Uterus (tissue), 4 donors: Measurements from ENCODE around the gene MAP4K1. TPM values are rescaled to one million over a fixed set of nuclear protein-coding genes. Genes with fewer than 3 reads are reported as not detected.

Source experiments
- DNase-seq, 2 donors: peaks; one replicate each; pipeline ENCODE4 v3.0.0-alpha.2; 2019 to 2020
- H3K27ac ChIP-seq, 2 donors: fragments of 200-600 bp; sonication (generic); 1 replicate in 1 of 2; 2 replicates in 1 of 2; pipeline ENCODE4 v1.5.1; 2016 to 2018
- H3K27me3 ChIP-seq, 2 donors: fragments of 200-600 bp; sonication (generic); one replicate each; pipeline ENCODE4 v1.5.1; 2018 to 2019; ENCODE audit warnings: control low read depth in 1 of 2
- H3K36me3 ChIP-seq, 2 donors: fragments of 200-600 bp; sonication (generic); one replicate each; pipeline ENCODE4 v1.5.1; 2019; ENCODE audit warnings: control low read depth in 1 of 2
- H3K4me1 ChIP-seq, 2 donors: fragments of 200-600 bp; sonication (generic); one replicate each; pipeline ENCODE4 v1.5.1; 2018 to 2019; ENCODE audit warnings: control low read depth in 1 of 2
- H3K4me3 ChIP-seq, 2 donors: fragments of 200-600 bp; sonication (generic); 1 replicate in 1 of 2; 2 replicates in 1 of 2; pipeline ENCODE4 v1.5.1; 2018 to 2019; ENCODE audit warnings: mild to moderate bottlenecking in 1 of 2
- H3K9me3 ChIP-seq, 2 donors: fragments of 200-600 bp; sonication (generic); one replicate each; pipeline ENCODE4 v1.5.1; 2019; ENCODE audit warnings: control low read depth in 1 of 2
- CTCF ChIP-seq, 4 experiments: fragments of 200-600 bp in 2 of 4; fragments of 450-650 bp in 2 of 4; sonication (generic) in 2 of 4; IDR thresholded peaks; one replicate each; pipeline ENCODE4 v1.5.1; 2016 to 2019; ENCODE audit warnings: antibody characterized with exemption in 4 of 4, mild to moderate bottlenecking in 2 of 4, moderate library complexity in 1 of 4
- POLR2A ChIP-seq, 2 donors: fragments of 450-650 bp; IDR thresholded peaks; one replicate each; pipeline ENCODE4 v1.6.1; 2016; ENCODE audit warnings: antibody characterized with exemption in 2 of 2, mild to moderate bottlenecking in 1 of 2, moderate library complexity in 1 of 2
- intact Hi-C: fragments of 100-400 bp; cut with DNase I; formaldehyde crosslinking; loops from one replicate; pipeline ENCODE4 v1.15.1; 2023; ENCODE audit warnings: low total_unique reads
- total RNA-seq, 4 donors: library from RNA; depleted of rRNA in 3 of 4; stranded (reverse); fragments of >200 nt in 3 of 4; gene quantifications; one replicate each; pipeline versions ENCODE4 v1.1.0 to v1.2.4, GENCODE V29; 2014 to 2023
- donor health status: DM: yes; HTN: yes; CAD: no.

MAP4K1 gene
- total RNA-seq, 4 donors from 2014 or later = 0.55 to 4.5 (median 3.6) TPM; not detected in 1

DNA sequence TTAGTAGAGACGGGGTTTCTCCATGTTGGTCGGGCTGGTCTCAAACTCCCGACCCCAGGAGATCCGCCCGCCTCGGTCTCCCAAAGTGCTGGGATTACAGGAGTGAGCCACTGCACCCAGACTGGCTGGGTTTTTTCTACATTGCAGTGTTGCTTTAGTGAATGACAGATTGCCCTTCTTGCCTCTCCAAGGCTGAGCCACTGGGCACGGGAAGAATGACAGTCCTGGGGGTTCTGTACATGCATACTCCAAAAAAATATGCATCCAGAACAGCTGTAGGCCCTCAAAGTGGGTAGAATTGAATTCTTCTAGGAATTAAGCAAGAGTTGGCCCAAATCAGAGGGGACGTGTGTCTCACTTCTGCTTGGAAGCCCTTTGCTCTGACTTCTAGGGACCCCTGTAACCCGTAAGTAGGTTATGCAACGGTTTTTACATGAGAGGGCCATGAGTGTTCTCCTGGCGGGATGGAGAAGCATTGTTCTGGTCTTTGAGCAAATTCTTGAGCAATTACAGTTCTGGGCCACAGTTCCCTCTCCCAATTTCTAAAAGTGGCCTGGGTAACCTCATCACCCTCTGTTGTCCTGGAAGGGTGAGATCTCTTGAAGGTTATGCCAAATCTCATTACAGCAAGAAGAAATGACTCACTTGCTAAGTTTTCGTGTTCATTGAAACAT, 33.3 kb upstream of the MAP4K1 start:
- Histone ChIP-seq H3K9me3 (no peaks in the 10 kb centered on the region), H3K4me1 (peaks cover 11 to 24% of the 10 kb centered on the region in 2 donors), H3K36me3 (no peaks in the 10 kb centered on the region), H3K27me3 (no peaks in the 10 kb centered on the region), H3K4me3 (peak overlapping the region; percentile 97 to 99), H3K27ac (peak overlapping the region; percentile 98)
- TF ChIP-seq POLR2A (IDR thresholded peaks at IDR 0.05) (peak in 1 of 2 donors; percentile 13), CTCF (IDR thresholded peaks at IDR 0.05) (peak in 2 of 4 experiments; percentile 14 to 48)
- intact Hi-C loops = loop anchor here (5.0 kb wide), 1 partner anchor 41 kb away; no protein-coding TSS in a partner anchor
- peak; percentile 54 to 84 for DNase-seq

GRCh38 chr19:38650172-38650775, 32.5 kb upstream of the MAP4K1 start:
- H3K4me3 ChIP-seq = peak overlapping the region; percentile 97 to 99
- DNase-seq = no peak
- peaks cover 11 to 22% of the 10 kb centered on the region in 2 donors for H3K4me1 ChIP-seq
- H3K27me3 ChIP-seq = no peaks in the 10 kb centered on the region
- TF ChIP-seq POLR2A (IDR thresholded peaks at IDR 0.05) (no peak), CTCF (IDR thresholded peaks at IDR 0.05) (no peak)
- intact Hi-C loops = loop anchor here (5.0 kb wide), 1 partner anchor 42 kb away; no protein-coding TSS in a partner anchor
- no peaks in the 10 kb centered on the region for H3K9me3 ChIP-seq
- peak overlapping the region; percentile 98 for H3K27ac ChIP-seq
- no peaks in the 10 kb centered on the region for H3K36me3 ChIP-seq

DNA sequence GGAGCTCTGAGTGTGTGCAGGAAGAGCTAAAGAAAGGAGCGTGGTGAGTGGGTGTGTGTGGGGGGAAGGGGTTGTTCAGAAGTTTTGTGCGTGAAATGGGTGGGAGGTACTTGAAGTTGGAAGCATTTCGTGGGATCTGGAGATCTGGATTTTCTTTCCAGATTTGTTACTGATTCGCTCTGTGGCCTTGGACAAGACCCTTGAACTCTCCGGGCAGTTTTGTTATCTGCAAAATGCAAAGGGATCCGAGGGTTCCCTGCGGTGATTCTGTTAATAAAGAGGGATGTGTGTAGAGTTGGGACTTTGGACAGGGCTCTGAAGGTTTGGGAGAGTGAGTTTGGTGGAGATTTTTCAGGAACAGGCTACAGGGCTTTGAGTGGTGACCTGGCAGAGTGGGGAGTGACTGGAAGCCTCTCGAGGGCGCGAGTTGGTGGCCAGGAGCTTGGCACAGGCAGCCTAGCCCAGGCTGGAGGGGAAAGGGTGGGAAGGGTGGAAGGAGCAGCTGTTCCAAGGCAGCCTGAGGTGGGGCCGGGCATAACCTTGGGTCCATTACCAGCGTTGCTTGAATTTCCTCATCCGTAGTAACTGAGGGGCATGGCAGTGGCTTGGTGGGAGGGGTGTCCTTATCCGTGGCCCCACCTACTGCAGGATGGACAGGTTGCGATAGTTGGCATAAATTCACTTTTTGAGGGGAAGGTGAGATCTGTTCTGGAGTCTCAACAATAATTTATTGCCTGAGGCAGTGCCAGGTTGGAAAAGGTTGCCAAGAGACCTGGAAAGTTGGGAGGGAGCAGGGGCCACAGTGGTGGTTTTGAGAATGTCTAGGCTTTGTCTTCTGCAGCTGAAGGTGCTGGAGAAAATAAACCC, 31.8 kb upstream of the MAP4K1 start:
- intact Hi-C loops = loop anchor here (5.0 kb wide), 1 partner anchor 43 kb away; no protein-coding TSS in a partner anchor
- H3K4me3 ChIP-seq = peak overlapping the region; percentile 97 to 99
- H3K4me1 ChIP-seq = peaks cover 11 to 18% of the 10 kb centered on the region in 2 donors
- no peaks in the 10 kb centered on the region for H3K9me3 ChIP-seq
- no peak for TF ChIP-seq CTCF (IDR thresholded peaks at IDR 0.05)
- peak; percentile 38 to 60 for TF ChIP-seq POLR2A (IDR thresholded peaks at IDR 0.05)
- H3K27me3 ChIP-seq = no peaks in the 10 kb centered on the region
- peak; percentile 60 to 72 for DNase-seq
- H3K27ac ChIP-seq = peak overlapping the region; percentile 98
- H3K36me3 ChIP-seq = no peaks in the 10 kb centered on the region

- peak overlapping the region; percentile 97 to 99 for H3K4me3 ChIP-seq
- H3K36me3 ChIP-seq = no peaks in the 10 kb centered on the region
- TF ChIP-seq CTCF (IDR thresholded peaks at IDR 0.05) (no peak), POLR2A (IDR thresholded peaks at IDR 0.05) (no peak)
- peaks cover 11 to 13% of the 10 kb centered on the region in 2 donors for H3K4me1 ChIP-seq
- no peaks in the 10 kb centered on the region for H3K27me3 ChIP-seq
- intact Hi-C loops = no loop called here
- no peaks in the 10 kb centered on the region for H3K9me3 ChIP-seq
- H3K27ac ChIP-seq = peak overlapping the region; percentile 98
- no peak for DNase-seq
Observed at GRCh38 chr19:38648769-38649304, 31.1 kb upstream of the MAP4K1 start.
